ENCODE measurements around the gene AUTS2. TPM values are rescaled to one million over a fixed set of nuclear protein-coding genes. Genes with fewer than 3 reads are reported as not detected.

Gene AUTS2
- total and polyA plus RNA-seq, 2 of the 8 experiments (the other 6 are each of a cell fraction or from before 2014, with no cell fraction given) = 25.9 to 101 TPM

DNA sequence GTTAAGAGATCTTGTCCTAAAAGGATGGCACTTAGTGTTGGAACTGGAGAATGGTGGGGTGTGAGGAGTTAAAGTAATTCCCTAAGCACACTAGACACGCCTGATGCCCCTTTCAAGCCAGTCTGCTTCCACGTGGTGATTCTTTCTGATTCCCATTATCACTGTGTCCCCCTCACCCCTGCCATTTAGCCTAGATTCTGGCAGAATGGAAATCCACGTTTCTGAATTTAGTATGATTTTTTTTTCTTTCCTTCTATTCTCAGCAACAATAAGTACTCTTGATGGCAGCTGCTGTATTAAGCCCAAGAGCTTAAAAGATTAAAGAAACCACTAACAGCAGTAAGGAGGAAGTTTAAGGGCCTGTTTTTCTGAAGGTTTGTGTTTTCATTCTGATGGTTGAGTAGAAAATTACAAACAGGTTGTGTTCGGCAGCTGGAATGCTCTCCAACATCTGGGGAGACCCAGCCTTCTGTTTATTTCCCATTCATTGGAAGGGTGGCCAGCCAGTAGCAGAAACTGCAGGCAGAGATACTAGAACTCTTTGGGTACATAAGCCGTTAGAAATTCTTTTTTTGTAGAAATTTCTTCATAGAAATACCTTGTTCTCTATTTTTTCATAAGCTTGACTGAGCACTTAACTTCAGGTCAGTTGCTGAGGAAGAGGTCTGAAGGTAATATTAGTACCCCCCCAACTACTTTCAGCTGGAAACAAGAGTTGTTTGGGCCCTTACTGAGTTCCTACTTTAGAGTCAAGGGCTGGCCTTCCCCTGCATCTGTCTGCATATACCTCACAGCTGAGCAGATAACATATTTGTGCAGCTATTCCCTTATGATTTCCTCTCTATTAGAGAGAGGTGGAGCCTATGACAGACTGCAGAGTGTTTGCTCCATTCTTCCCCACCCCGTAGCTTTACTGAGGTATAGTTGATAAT, 355.1 kb downstream of the AUTS2 start:
- Histone ChIP-seq H3K4me3 (ENCODE audit: extremely low read depth in 1 of 4, insufficient read depth in 2 of 4, low read depth in 3 of 4, low read length in 4 of 4) (no peak overlapping the region), H2BK120ac (replicated peaks; ENCODE audit: low read depth, low read length) (no peak overlapping the region), H2BK5ac (ENCODE audit: low read depth, low read length) (no peak overlapping the region), H3K56ac (replicated peaks; ENCODE audit: insufficient read length, low read depth, low read length) (no peak overlapping the region), H3K27ac (ENCODE audit: low read depth, low read length) (no peak overlapping the region), H3K79me2 (ENCODE audit: control insufficient read depth in 1 of 2, insufficient read depth in 2 of 2, low read length in 2 of 2) (no peaks in the 10 kb centered on the region), H4K20me1 (replicated peaks in 1 of 2; ENCODE audit: control insufficient read depth in 1 of 2, insufficient read depth in 2 of 2, low read length in 2 of 2) (no peaks in the 10 kb centered on the region), H3K27me3 (replicated peaks in 1 of 4; ENCODE audit: control insufficient read depth in 3 of 4, extremely low read depth in 1 of 4, insufficient read depth in 3 of 4, low read length in 3 of 4) (no peaks in the 10 kb centered on the region), H2BK12ac (ENCODE audit: low read depth, low read length) (no peak overlapping the region), H3K4me1 (replicated peaks in 1 of 4; ENCODE audit: control insufficient read depth in 3 of 4, insufficient read depth in 4 of 4, low read length in 3 of 4) (no peaks in the 10 kb centered on the region), H4K8ac (ENCODE audit: extremely low read depth, insufficient read depth, low read length) (no peak overlapping the region), H3K9ac (replicated peaks in 1 of 4; ENCODE audit: extremely low read depth in 1 of 4, low read depth in 3 of 4, low read length in 3 of 4) (no peak overlapping the region), H3K14ac (ENCODE audit: insufficient read length) (no peak overlapping the region), H3K23ac (ENCODE audit: insufficient read length) (no peak overlapping the region), H2BK15ac (ENCODE audit: low read length) (no peak overlapping the region), H4K91ac (replicated peaks; ENCODE audit: insufficient read length, low read length) (no peak overlapping the region), H2BK20ac (ENCODE audit: low read length) (no peak overlapping the region), H3K9me3 (ENCODE audit: insufficient read depth in 2 of 2, low read depth in 1 of 2, low read length in 1 of 2) (no peaks in the 10 kb centered on the region), H3K18ac (ENCODE audit: extremely low read depth, low read length) (no peak overlapping the region), H3K79me1 (ENCODE audit: low read depth, low read length) (no peaks in the 10 kb centered on the region), H4K5ac (ENCODE audit: insufficient read length, low read depth, low read length) (no peak overlapping the region), H2AFZ (ENCODE audit: low read length) (no peak overlapping the region), H3K4ac (replicated peaks; ENCODE audit: insufficient read length, low read depth, low read length) (no peak overlapping the region), H3K36me3 (ENCODE audit: control insufficient read depth in 2 of 4, insufficient read depth in 4 of 4, low read length in 3 of 4) (no peaks in the 10 kb centered on the region), H2AK5ac (ENCODE audit: low read depth, low read length) (no peak overlapping the region), H3K4me2 (ENCODE audit: insufficient read depth in 1 of 2, low read depth in 2 of 2, low read length in 2 of 2) (no peak overlapping the region), H3K23me2 (ENCODE audit: low read depth, low read length) (no peaks in the 10 kb centered on the region)
- ChIA-PET POLR2A (ENCODE audit: partially characterized antibody) (no interaction called here), CTCF (ENCODE audit: partially characterized antibody) (interaction anchor here (0.6 to 2.4 kb wide), 5 partner anchors 13 to 635 kb away, joined by 3 to 7 read pairs (median 3); no protein-coding TSS in a partner anchor)
- DNase-seq (ENCODE audit: low read depth in 1 of 2, low spot score in 2 of 2) = no peak
- FAIRE-seq = no peak
- TF ChIP-seq HDAC6 (IDR thresholded peaks at IDR 0.05; ENCODE audit: low read depth, low read length) = no peak
- WGBS, 2 experiments (ENCODE audit: extremely low coverage in 1 of 2, insufficient coverage in 1 of 2, insufficient read length in 1 of 2, insufficient replicate concordance in 2 of 2, low coverage in 1 of 2, low lambda C conversion rate in 2 of 2, missing lambda C conversion rate in 1 of 2) = 86% methylated on average over 6 of the region's 6 CpGs; no CpG with 5 or more reads in 1 of the 2 experiments
